HG02678 (cell line): Measurements from ENCODE around the gene FAM149B1.
"Not testable (repeated sequence)": the region's sequence is repeated elsewhere in the genome, so short reads cannot be mapped to it uniquely, and the experiment has no call there.

Experiments used
- ATAC-seq: cut with Tn5 transposase; IDR thresholded peaks from one replicate; pipeline ENCODE4 v1.9.1; 2021; ENCODE audit warnings: mild to moderate bottlenecking, moderate library complexity; ENCODE audit not compliant: unreplicated experiment

Gene FAM149B1

GRCh38 chr10:73167783-73168464 lies at the start of gene FAM149B1, which contains the start of gene ECD:
Gene FAM149B1 (plus strand): TSS chr10:73168119. CDS start chr10:73168340, 221 bp downstream.
Gene ECD (minus strand): TSS chr10:73168008. CDS start chr10:73163937, 4,071 bp downstream.
- ATAC-seq = peak; percentile 92

GRCh38 chr10:73119457-73119856 lies 48.5 kb upstream of the FAM149B1 start:
- ATAC-seq = no peak

GRCh38 chr10:73119952-73120351 lies 48.0 kb upstream of the FAM149B1 start:
- ATAC-seq = no peak

- ATAC-seq = no peak
Observed at GRCh38 chr10:73126343-73126742, 41.6 kb upstream of the FAM149B1 start.

- no peak for ATAC-seq
Observed at GRCh38 chr10:73131301-73131700, 36.6 kb upstream of the FAM149B1 start.

- no peak for ATAC-seq
Observed at GRCh38 chr10:73131913-73132686, 35.8 kb upstream of the FAM149B1 start.

- no peak for ATAC-seq
Observed at GRCh38 chr10:73134727-73135126, 33.2 kb upstream of the FAM149B1 start.

- ATAC-seq = no peak
Observed at GRCh38 chr10:73136627-73137026, 31.3 kb upstream of the FAM149B1 start.

GRCh38 chr10:73139251-73139650 lies 28.7 kb upstream of the FAM149B1 start:
- no peak for ATAC-seq

GRCh38 chr10:73141603-73142002 lies 26.3 kb upstream of the FAM149B1 start:
- no peak for ATAC-seq

GRCh38 chr10:73150633-73151413 lies 17.1 kb upstream of the FAM149B1 start:
- ATAC-seq = not testable (repeated sequence)

GRCh38 chr10:73152009-73152408 lies 15.9 kb upstream of the FAM149B1 start:
- no peak for ATAC-seq

- ATAC-seq = no peak
Observed at GRCh38 chr10:73156054-73156453, 11.9 kb upstream of the FAM149B1 start.

GRCh38 chr10:73159038-73159648 lies 8.8 kb upstream of the FAM149B1 start:
- ATAC-seq = no peak

GRCh38 chr10:73161079-73161478 lies 6.8 kb upstream of the FAM149B1 start:
- ATAC-seq = no peak

GRCh38 chr10:73161662-73162061 lies 6.3 kb upstream of the FAM149B1 start:
- ATAC-seq = no peak

- no peak for ATAC-seq
Observed at GRCh38 chr10:73163096-73163495, 4.8 kb upstream of the FAM149B1 start.

- ATAC-seq = no peak
Observed at GRCh38 chr10:73166972-73167371, 947 bp upstream of the FAM149B1 start.

- ATAC-seq = no peak
Observed at GRCh38 chr10:73167458-73167782, 499 bp upstream of the FAM149B1 start.

- peak; percentile 3 for ATAC-seq
Observed at GRCh38 chr10:73168465-73168803, 515 bp downstream of the FAM149B1 start.

GRCh38 chr10:73169320-73169719 lies 1.4 kb downstream of the FAM149B1 start:
- no peak for ATAC-seq
